ENCODE measurements around the gene DNAJB14. TPM values are rescaled to one million over a fixed set of nuclear protein-coding genes. Genes with fewer than 3 reads are reported as not detected.

The DNAJB14 gene
- total RNA-seq, 3 donors from 2014 or later, result 33.4 to 46.4 (median 37.4) TPM

- no peak overlapping the region for H3K27ac ChIP-seq
- intact Hi-C loops (cut with DNase I; ENCODE audit: low total_unique reads), result no loop called here
- DNase-seq (ENCODE audit: low spot score in 2 of 2), result no peak
- no peaks in the 10 kb centered on the region for H3K36me3 ChIP-seq
- no peak overlapping the region for H3K4me3 ChIP-seq
- H3K4me1 ChIP-seq, result no peaks in the 10 kb centered on the region
- H3K9me3 ChIP-seq, result no peaks in the 10 kb centered on the region
- no peak for TF ChIP-seq POLR2A (IDR thresholded peaks at IDR 0.05)
- no peak for TF ChIP-seq POLR2AphosphoS5 (IDR thresholded peaks at IDR 0.05)
- TF ChIP-seq CTCF (IDR thresholded peaks at IDR 0.05), result no peak
- H3K27me3 ChIP-seq, result no peaks in the 10 kb centered on the region
Measured at GRCh38 chr4:99856166-99856565, 90.3 kb downstream of the DNAJB14 start.

- H3K27ac ChIP-seq, result no peak overlapping the region
Measured at GRCh38 chr4:99855678-99856077, 90.7 kb downstream of the DNAJB14 start.

GRCh38 chr4:99853999-99854398, 92.4 kb downstream of the DNAJB14 start:
- Histone ChIP-seq H3K27ac (no peak overlapping the region), H3K27me3 (no peaks in the 10 kb centered on the region), H3K36me3 (no peaks in the 10 kb centered on the region), H3K4me1 (no peaks in the 10 kb centered on the region), H3K4me3 (no peak overlapping the region), H3K9me3 (no peaks in the 10 kb centered on the region)
- TF ChIP-seq POLR2AphosphoS5 (IDR thresholded peaks at IDR 0.05) (no peak), CTCF (IDR thresholded peaks at IDR 0.05) (no peak), POLR2A (IDR thresholded peaks at IDR 0.05) (no peak)
- intact Hi-C loops (cut with DNase I; ENCODE audit: low total_unique reads), result no loop called here
- DNase-seq (ENCODE audit: low spot score in 2 of 2), result no peak

More at GRCh38 chr4:99855678-99856077, 90.7 kb downstream of the DNAJB14 start:
- no peak for DNase-seq (ENCODE audit: low spot score in 2 of 2)
- Histone ChIP-seq H3K27me3 (no peaks in the 10 kb centered on the region), H3K36me3 (no peaks in the 10 kb centered on the region), H3K4me1 (no peaks in the 10 kb centered on the region), H3K4me3 (no peak overlapping the region), H3K9me3 (no peaks in the 10 kb centered on the region)
- intact Hi-C loops (cut with DNase I; ENCODE audit: low total_unique reads), result no loop called here
- TF ChIP-seq POLR2A (IDR thresholded peaks at IDR 0.05) (no peak), POLR2AphosphoS5 (IDR thresholded peaks at IDR 0.05) (no peak), CTCF (IDR thresholded peaks at IDR 0.05) (no peak)

- Histone ChIP-seq H3K27me3 (no peaks in the 10 kb centered on the region), H3K9me3 (no peaks in the 10 kb centered on the region), H3K4me3 (no peak overlapping the region), H3K27ac (no peak overlapping the region), H3K36me3 (no peaks in the 10 kb centered on the region), H3K4me1 (no peaks in the 10 kb centered on the region)
- no peak for DNase-seq (ENCODE audit: low spot score in 2 of 2)
- intact Hi-C loops (cut with DNase I; ENCODE audit: low total_unique reads), result no loop called here
- no peak for TF ChIP-seq CTCF (IDR thresholded peaks at IDR 0.05)
- no peak for TF ChIP-seq POLR2A (IDR thresholded peaks at IDR 0.05)
- TF ChIP-seq POLR2AphosphoS5 (IDR thresholded peaks at IDR 0.05), result no peak
Measured at GRCh38 chr4:99853190-99853589, 93.2 kb downstream of the DNAJB14 start.

- no peaks in the 10 kb centered on the region for H3K9me3 ChIP-seq
- intact Hi-C loops (cut with DNase I; ENCODE audit: low total_unique reads), result no loop called here
- no peak overlapping the region for H3K27ac ChIP-seq
- TF ChIP-seq POLR2AphosphoS5 (IDR thresholded peaks at IDR 0.05) (no peak), POLR2A (IDR thresholded peaks at IDR 0.05) (no peak), CTCF (IDR thresholded peaks at IDR 0.05) (no peak)
- no peak overlapping the region for H3K4me3 ChIP-seq
- DNase-seq (ENCODE audit: low spot score in 2 of 2), result no peak
- H3K36me3 ChIP-seq, result no peaks in the 10 kb centered on the region
- no peaks in the 10 kb centered on the region for H3K27me3 ChIP-seq
- H3K4me1 ChIP-seq, result no peaks in the 10 kb centered on the region
Measured at GRCh38 chr4:99852199-99852749, 94.1 kb downstream of the DNAJB14 start.
